ENCODE measurements around the gene TNFSF11. TPM values are rescaled to one million over a fixed set of nuclear protein-coding genes. Genes with fewer than 3 reads are reported as not detected.

Gene TNFSF11
- total and polyA plus RNA-seq, 8 donors: 0.13 to 0.55 TPM; not detected in 6

DNA sequence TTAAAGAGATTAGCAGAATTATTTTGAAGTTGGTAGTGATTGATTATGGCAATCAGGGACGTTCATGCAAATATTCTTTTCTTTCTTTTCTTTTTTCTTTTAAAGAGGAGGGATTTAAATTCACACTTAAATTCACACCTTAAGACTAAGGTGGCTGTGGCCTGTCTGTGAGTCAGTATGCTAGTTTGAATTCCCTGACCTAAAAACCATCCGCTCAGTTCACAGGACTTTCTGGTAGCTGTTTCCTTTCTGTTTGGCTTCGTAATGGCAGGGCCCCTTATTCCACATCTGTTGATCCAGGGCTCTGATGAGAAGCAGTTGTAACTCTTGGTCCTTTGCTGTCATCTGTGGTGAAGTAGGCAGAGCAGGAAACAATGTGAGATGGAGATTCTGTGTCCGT is 7.5 kb downstream of the TNFSF11 start:
- H3K4me3 ChIP-seq: no peak overlapping the region
- intact Hi-C loops (cut with DNase I; ENCODE audit: low total_unique reads): no loop called here
- no peaks in the 10 kb centered on the region for H3K9me3 ChIP-seq
- no peaks in the 10 kb centered on the region for H3K4me1 ChIP-seq
- no peak for TF ChIP-seq EP300 (IDR thresholded peaks at IDR 0.05)
- TF ChIP-seq POLR2AphosphoS5 (IDR thresholded peaks at IDR 0.05): no peak
- TF ChIP-seq POLR2A (IDR thresholded peaks at IDR 0.05): no peak
- TF ChIP-seq, protein P1, sequence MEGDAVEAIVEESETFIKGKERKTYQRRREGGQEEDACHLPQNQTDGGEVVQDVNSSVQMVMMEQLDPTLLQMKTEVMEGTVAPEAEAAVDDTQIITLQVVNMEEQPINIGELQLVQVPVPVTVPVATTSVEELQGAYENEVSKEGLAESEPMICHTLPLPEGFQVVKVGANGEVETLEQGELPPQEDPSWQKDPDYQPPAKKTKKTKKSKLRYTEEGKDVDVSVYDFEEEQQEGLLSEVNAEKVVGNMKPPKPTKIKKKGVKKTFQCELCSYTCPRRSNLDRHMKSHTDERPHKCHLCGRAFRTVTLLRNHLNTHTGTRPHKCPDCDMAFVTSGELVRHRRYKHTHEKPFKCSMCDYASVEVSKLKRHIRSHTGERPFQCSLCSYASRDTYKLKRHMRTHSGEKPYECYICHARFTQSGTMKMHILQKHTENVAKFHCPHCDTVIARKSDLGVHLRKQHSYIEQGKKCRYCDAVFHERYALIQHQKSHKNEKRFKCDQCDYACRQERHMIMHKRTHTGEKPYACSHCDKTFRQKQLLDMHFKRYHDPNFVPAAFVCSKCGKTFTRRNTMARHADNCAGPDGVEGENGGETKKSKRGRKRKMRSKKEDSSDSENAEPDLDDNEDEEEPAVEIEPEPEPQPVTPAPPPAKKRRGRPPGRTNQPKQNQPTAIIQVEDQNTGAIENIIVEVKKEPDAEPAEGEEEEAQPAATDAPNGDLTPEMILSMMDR (IDR thresholded peaks at IDR 0.05): no peak
- DNase-seq: no peak
- 73 to 80% (median 78%) methylated on average over 4 of the region's 4 CpGs for WGBS, 5 donors
- peaks cover 0 to 24% (median 0%) of the 10 kb centered on the region in 3 donors for H3K27me3 ChIP-seq
- H3K27ac ChIP-seq: no peak overlapping the region
- no peaks in the 10 kb centered on the region for H3K36me3 ChIP-seq

DNA sequence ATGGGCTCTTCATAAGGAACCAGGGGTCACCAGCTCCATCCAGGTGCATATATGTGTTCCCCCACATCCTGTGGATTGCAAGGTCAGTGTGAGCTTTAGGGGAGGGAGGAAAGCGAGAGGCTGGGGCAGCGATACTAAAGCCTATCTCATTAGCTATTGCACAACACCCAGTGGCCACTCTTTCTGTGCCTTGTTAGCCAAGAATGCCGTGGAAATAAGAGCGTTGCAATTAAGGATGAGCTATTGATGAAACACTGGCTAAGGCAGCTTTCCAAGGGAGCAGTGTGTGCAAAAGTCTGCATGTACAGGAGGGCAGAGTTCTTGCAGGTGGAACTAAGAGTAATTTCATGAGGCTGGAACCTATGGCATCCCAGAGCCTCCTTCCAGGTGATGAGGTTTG is 17.6 kb downstream of the TNFSF11 start:
- H3K36me3 ChIP-seq: no peaks in the 10 kb centered on the region
- peaks cover 0 to 8% (median 0%) of the 10 kb centered on the region in 3 donors for H3K27me3 ChIP-seq
- no peak for TF ChIP-seq EP300 (IDR thresholded peaks at IDR 0.05)
- TF ChIP-seq POLR2A (IDR thresholded peaks at IDR 0.05): no peak
- TF ChIP-seq POLR2AphosphoS5 (IDR thresholded peaks at IDR 0.05): no peak
- TF ChIP-seq, protein P1 (IDR thresholded peaks at IDR 0.05): no peak
- no peak overlapping the region for H3K27ac ChIP-seq
- WGBS, 5 donors: 76 to 88% (median 82%) methylated on average over 4 of the region's 4 CpGs
- DNase-seq: no peak
- H3K9me3 ChIP-seq: no peaks in the 10 kb centered on the region
- intact Hi-C loops (cut with DNase I; ENCODE audit: low total_unique reads): loop anchor here (10.0 kb wide), 1 partner anchor 543 kb away; no protein-coding TSS in a partner anchor
- no peak overlapping the region for H3K4me3 ChIP-seq
- no peaks in the 10 kb centered on the region for H3K4me1 ChIP-seq

DNA sequence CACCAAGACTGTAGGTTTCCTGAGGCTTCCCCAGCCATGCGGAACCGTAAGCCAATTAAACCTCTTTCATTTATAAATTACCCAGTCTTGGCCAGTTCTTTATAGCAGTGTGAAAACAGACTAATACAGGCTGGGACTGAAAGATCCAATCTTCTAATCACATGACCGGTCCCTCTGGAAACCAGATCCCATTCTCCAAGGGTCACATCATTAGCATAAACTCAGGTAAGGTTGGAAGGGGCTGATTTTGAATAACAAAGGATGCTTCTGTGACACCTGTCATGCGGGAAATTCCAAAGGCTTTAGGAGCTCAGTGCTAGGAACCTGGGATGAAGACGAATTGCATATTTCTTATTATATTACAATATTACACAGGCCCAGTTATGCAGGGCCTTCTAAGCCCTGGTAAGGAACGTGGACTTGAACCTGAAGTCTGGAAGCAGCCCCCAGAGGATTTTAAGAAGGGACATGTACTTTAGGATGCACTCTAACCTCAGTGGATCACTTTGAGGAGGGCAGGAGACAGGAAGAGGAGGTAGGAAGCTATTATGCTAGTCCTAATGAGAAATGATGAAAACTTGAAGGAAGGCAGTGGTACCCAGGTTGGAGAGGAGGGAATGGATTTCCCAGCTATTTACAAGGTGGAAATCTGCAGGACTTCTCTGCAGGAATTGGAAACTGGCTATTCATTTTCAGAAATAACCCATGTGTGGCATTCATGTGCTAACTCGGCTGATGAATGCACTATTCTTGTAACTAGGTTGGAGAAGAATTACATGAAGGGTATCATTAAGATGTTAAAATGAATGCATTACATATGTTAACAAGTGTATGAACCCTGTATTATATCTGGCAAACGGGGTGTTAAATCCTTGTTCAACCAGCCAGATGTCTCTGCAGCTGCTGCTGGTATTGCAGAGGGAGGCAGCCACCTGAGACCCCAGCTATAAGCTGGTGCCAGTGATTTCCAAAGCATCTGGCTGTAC is 19.3 kb downstream of the TNFSF11 start:
- WGBS, 5 donors: 58 to 67% (median 65%) methylated on average over 8 of the region's 8 CpGs
- TF ChIP-seq POLR2A (IDR thresholded peaks at IDR 0.05) (no peak), POLR2AphosphoS5 (IDR thresholded peaks at IDR 0.05) (no peak), EP300 (IDR thresholded peaks at IDR 0.05) (no peak)
- TF ChIP-seq, protein P1 (IDR thresholded peaks at IDR 0.05): no peak
- Histone ChIP-seq H3K36me3 (no peaks in the 10 kb centered on the region), H3K4me3 (no peak overlapping the region), H3K27ac (no peak overlapping the region), H3K9me3 (no peaks in the 10 kb centered on the region), H3K27me3 (peaks cover 0 to 8% (median 0%) of the 10 kb centered on the region in 3 donors), H3K4me1 (no peaks in the 10 kb centered on the region)
- no peak for DNase-seq
- intact Hi-C loops (cut with DNase I; ENCODE audit: low total_unique reads): loop anchor here (10.0 kb wide), 1 partner anchor 542 kb away; no protein-coding TSS in a partner anchor

DNA sequence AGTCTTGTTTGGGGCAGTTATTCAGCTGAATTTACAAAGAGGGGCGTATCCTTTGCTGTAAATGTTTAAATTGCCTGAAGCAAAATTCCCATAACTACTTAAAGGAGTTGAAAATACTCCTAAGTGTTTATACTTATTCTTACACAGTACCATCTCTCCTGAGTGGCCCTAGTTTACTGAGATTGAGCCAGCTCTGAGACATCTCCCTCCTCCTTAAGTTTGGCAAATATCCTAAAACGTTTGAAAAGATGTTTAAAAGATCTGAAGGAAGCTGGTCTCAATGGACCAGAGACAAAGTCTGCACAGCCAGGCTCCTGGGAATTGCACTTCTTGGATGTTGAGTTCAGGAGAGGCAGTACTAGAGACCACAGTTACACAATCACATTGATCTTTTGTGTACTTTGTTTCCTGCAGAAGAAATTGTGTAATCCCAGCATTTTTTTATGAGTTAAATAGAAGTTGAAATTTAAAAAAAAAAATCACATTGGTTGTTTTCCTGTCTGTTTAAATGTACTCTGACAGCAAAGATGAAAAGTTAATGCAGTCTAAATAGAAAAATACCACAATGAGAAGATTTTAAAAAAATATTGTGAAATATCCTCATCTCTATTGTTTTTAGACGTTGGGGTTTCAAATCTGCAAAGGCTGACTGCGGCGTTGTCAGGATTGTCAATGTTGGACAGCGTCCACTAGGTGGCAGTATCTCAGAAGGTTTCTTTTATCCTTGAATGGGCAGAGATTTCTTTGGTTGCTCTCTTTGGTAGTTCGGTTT is 20.7 kb downstream of the TNFSF11 start:
- H3K9me3 ChIP-seq: no peaks in the 10 kb centered on the region
- DNase-seq: peak; percentile 50 to 86
- H3K4me1 ChIP-seq: no peaks in the 10 kb centered on the region
- peaks cover 0 to 6% (median 0%) of the 10 kb centered on the region in 3 donors for H3K27me3 ChIP-seq
- H3K4me3 ChIP-seq: no peak overlapping the region
- no peak overlapping the region for H3K27ac ChIP-seq
- intact Hi-C loops (cut with DNase I; ENCODE audit: low total_unique reads): loop anchor here (10.0 kb wide), 1 partner anchor 540 kb away; no protein-coding TSS in a partner anchor
- WGBS, 5 donors: 7 to 9% (median 8%) methylated on average over 7 of the region's 7 CpGs
- no peak for TF ChIP-seq POLR2A (IDR thresholded peaks at IDR 0.05)
- TF ChIP-seq, protein P1 (IDR thresholded peaks at IDR 0.05): peak in 5 of 7 experiments; percentile 28 to 83 (median 76)
- H3K36me3 ChIP-seq: no peaks in the 10 kb centered on the region
